MM.1S (cell line): Measurements from ENCODE around the gene KARS1.

ENCODE experiments used
- CTCF ChIP-seq: fragments of 300-600 bp; sonication (generic); IDR thresholded peaks from 2 replicates; pipeline ENCODE4 v1.5.1; 2016; ENCODE audit warnings: antibody characterized with exemption, low read length, mixed read lengths
- EZH2phosphoT487 ChIP-seq: fragments of 300-600 bp; sonication (generic); IDR thresholded peaks from 2 replicates; pipeline ENCODE4 v1.6.1; 2018; ENCODE audit warnings: antibody characterized with exemption, low read length

DNA sequence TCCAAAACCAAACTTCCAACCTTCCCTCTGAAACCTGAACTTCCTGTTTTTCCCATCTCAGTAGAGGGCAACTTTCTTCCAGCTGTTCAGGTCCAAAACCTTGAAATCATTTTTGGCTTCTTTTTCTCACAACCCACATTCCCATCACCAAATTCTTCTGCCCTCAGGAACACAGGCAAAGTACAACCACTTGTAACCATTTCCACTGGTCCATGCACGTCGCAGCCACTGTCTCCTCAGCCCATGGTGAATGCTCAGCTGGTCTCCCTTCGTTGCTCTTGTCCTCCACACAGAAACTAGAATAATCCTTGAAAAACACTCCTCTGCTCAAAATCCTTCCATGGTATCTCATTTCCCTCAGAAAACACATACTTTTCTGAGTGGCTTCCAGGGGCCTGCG, 20.7 kb downstream of the KARS1 start:
- TF ChIP-seq EZH2phosphoT487 (no peak), CTCF (no peak)
